HUES48 (cell line): ENCODE results near the gene UPK3BL1.
"Not testable (repeated sequence)": the region's sequence is repeated elsewhere in the genome, so short reads cannot be mapped to it uniquely, and the experiment has no call there.

Source experiments
- H3K27ac ChIP-seq: one replicate; pipeline ENCODE4 v1.7.0; 2013; ENCODE audit warnings: low read depth, low read length, inconsistent platforms
- H3K27me3 ChIP-seq: 2 replicates; pipeline ENCODE4 v1.6.1; 2013; ENCODE audit warnings: mild to moderate bottlenecking, low read length; ENCODE audit not compliant: control insufficient read depth, insufficient read depth
- H3K36me3 ChIP-seq: 2 replicates; pipeline ENCODE4 v1.6.1; 2013; ENCODE audit warnings: low read length; ENCODE audit not compliant: control insufficient read depth, insufficient read depth
- H3K4me1 ChIP-seq: 2 replicates; pipeline ENCODE4 v1.6.1; 2013; ENCODE audit warnings: mild to moderate bottlenecking, low read length; ENCODE audit not compliant: control insufficient read depth, insufficient read depth
- H3K4me3 ChIP-seq: 2 replicates; pipeline ENCODE4 v1.5.1; 2013; ENCODE audit warnings: mild to moderate bottlenecking, low read depth, low read length
- H3K9ac ChIP-seq: 2 replicates; pipeline ENCODE4 v1.6.1; 2013; ENCODE audit warnings: mild to moderate bottlenecking, low read depth, low read length, moderate library complexity
- H3K9me3 ChIP-seq: 2 replicates; pipeline ENCODE4 v1.6.1; 2013; ENCODE audit warnings: low read length; ENCODE audit not compliant: control insufficient read depth, insufficient read depth

The UPK3BL1 gene

DNA sequence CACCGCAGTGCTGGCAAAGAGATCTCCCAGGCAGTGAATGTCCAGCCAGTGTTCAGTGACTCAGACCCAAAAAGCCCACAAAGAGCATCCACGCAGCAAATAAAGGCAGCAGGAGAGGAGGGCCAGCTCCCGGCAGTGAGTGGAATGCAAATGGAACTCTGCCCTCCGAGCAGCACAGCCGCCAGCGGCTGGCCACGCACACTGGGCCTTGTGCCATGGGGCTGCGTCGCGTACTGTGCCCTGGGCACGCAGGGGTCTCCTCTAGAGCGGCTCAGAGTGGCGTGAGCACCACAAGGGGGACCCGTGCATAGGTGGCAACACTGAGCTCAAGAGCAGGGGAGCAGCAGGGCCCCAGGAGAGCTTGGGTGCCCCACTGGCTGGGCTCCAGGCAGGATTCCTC lies 24.9 kb upstream of the UPK3BL1 start:
- H3K36me3 ChIP-seq, result not testable (repeated sequence)

DNA sequence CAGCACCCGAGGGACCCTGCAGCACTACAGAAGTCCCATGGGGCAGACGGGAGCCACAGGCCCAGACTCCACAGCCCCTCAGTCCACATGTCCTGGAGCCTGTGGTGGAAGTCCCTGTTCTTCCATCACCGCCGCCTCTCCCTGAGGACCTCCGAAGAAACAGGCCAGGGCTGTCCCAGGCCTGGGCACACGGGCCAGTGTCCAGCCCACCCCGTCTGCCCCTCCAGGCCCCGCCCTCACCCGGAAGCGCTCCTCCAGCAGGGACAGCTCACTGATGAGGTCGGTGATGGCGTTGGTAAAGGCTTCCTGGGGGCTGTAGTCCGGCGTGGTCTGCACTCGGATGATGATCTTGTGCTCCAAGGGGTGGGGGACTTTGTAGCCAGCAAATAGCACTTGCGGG lies 24.3 kb upstream of the UPK3BL1 start:
- H3K4me3 ChIP-seq, H3K9me3 ChIP-seq, H3K27ac ChIP-seq, H3K9ac ChIP-seq, H3K36me3 ChIP-seq, H3K27me3 ChIP-seq, H3K4me1 ChIP-seq: not testable (repeated sequence)

More for the DNA sequence above, 24.9 kb upstream of the UPK3BL1 start:
- not testable (repeated sequence) for H3K4me3 ChIP-seq, H3K27ac ChIP-seq, H3K9ac ChIP-seq, H3K9me3 ChIP-seq, H3K4me1 ChIP-seq, H3K27me3 ChIP-seq

DNA sequence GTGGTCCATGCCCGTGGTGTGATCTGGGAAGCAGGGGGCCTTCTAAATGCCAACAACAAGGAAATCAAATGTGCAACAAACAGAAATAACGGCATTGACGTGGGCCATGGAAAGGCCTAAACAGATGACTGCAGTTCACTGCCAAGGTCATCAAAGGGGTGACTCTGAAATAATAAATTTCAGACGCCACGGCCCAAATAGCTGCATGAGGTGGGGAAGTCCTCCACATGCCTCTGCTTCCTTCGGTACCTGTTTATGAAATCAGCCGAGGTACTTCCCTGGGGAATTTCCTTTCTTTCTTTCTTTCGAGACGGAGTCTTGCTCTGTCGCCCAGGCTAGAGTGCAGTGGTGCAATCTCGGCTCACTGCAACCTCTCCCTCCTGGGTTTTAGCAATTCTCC lies 22.2 kb upstream of the UPK3BL1 start:
- H3K9ac ChIP-seq, H3K4me1 ChIP-seq, H3K4me3 ChIP-seq, H3K27ac ChIP-seq, H3K27me3 ChIP-seq, H3K36me3 ChIP-seq, H3K9me3 ChIP-seq: not testable (repeated sequence)

DNA sequence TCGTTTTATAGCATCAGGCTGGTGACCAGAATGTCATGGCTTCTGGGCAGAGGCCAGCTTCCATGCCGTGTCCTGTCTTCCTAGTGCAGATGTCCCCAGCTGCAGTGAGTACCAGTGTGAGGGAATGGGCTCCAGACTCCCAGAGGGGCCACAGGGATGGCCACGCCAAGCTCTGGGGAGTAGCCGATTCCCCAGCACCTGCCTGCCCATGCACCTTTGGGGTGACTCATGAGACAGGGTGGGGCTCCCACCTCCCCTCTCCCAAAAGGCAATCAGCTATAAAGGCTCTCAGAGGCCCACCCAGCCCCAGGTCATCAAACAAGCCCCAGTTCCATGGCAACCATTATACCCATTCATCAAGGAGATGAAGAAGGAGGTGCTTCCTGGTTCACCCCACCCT lies 7.3 kb upstream of the UPK3BL1 start, which contains the start of gene SPDYE2B:
TSS of gene SPDYE2B (plus strand) at position 396 of the 400 bp plus-strand sequence. CDS start 2,030 bp downstream, outside the sequence.
- not testable (repeated sequence) for H3K36me3 ChIP-seq, H3K27ac ChIP-seq, H3K4me1 ChIP-seq, H3K9ac ChIP-seq, H3K9me3 ChIP-seq, H3K27me3 ChIP-seq, H3K4me3 ChIP-seq

DNA sequence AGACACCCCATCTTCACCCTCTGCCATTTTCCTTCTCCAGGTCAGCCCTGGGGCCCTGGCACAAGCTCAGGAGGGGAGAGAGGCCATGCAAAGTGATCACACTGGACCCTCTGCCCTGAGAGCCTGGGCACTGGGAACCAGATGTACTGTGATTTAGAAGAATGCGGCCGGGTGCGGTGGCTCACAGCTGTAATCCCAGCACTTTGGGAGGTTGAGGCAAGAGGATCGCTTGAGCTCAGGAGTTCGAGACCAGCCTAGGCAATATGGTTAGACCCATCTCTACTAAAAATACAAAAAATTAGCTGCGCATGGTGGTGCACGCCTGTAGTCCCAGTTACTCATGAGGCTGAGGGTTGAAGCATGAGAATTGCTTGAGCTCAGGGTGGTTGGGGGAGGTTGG lies 5.2 kb upstream of the UPK3BL1 start:
- not testable (repeated sequence) for H3K27ac ChIP-seq, H3K27me3 ChIP-seq, H3K9me3 ChIP-seq, H3K4me1 ChIP-seq, H3K36me3 ChIP-seq, H3K9ac ChIP-seq, H3K4me3 ChIP-seq

DNA sequence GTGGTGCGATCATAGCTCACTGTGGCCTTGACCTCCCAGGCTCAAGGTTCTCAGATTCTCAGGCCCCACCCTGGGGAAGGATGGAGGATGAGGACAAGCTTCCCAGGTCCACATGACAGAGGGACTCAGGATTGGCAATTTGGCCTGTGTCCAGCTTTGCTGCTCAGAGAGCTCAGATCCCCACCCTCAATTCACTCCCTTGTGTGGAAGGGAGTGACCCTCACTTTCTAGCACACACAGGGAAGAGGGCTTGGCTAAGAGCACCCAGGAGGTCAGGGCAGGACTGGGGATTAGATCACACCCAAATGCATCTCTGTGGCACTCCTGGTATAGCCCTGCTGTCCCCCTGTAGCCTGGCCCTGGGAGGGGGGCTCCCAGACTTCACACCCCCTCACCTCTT lies 813 bp upstream of the UPK3BL1 start:
- H3K36me3 ChIP-seq, H3K4me3 ChIP-seq, H3K4me1 ChIP-seq, H3K27ac ChIP-seq, H3K27me3 ChIP-seq, H3K9ac ChIP-seq, H3K9me3 ChIP-seq: not testable (repeated sequence)

DNA sequence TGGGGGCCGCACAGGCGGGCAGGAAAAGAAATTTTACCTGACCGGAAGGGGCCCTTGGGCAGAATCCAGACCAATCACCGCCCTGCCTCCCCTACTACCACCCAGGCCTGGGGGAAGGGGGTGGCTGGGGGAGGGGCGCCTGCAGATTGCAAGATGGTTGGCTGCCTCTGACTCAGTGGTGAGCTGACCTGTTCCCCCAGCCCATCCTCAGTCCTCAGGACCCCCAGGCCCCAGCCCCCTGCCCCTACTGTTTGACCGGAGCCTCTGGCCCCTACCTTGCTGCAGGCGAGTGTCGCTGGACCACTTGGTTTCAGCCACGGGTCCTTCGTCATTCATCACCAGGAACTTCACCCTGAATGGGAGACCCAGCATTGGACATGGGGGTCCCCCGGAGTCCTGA lies 3.7 kb downstream of the UPK3BL1 start:
- not testable (repeated sequence) for H3K27me3 ChIP-seq, H3K4me1 ChIP-seq, H3K9ac ChIP-seq, H3K27ac ChIP-seq, H3K9me3 ChIP-seq, H3K36me3 ChIP-seq, H3K4me3 ChIP-seq

DNA sequence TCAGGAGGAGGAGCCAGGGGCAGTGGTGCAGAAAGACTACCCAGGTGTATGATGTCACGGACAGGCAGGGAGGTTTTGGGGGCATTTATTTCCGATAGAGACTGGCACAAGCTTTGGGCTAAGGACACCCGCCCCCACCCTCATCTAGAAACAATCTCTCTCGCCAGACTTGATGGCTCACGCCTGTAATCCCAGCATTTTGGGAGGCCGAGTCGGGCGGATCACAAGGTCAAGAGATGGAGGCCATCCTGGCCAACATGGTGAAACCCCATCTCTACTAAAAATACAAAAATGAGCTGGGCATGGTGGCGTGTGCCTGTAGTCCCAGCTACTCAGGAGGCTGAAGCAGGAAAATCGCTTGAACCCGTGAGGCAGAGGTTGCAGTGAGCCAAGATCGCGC lies 5.6 kb downstream of the UPK3BL1 start:
- not testable (repeated sequence) for H3K9me3 ChIP-seq, H3K36me3 ChIP-seq, H3K4me1 ChIP-seq, H3K27me3 ChIP-seq, H3K9ac ChIP-seq, H3K4me3 ChIP-seq, H3K27ac ChIP-seq

DNA sequence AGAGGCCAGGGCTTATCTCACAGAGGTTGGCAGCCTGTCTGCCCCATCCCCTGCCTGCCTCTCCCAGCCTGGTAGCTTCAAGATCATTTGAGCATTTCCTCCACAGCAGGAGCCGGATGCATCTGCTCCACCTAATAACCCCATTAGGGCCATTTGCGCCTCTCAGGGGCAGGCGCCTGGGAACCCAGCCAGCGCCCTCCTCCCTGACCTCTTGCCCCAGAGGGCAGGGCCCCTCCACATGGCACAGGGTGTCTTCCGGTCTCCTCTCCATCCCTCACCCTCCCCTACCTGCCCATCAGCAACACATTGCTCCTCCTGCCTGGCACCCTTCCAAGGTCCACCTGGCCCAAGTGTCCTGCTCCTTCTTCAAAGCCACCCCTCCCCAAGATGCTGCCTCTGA lies 7.2 kb downstream of the UPK3BL1 start:
- H3K27me3 ChIP-seq, H3K27ac ChIP-seq, H3K4me3 ChIP-seq, H3K36me3 ChIP-seq, H3K4me1 ChIP-seq, H3K9ac ChIP-seq, H3K9me3 ChIP-seq: not testable (repeated sequence)

DNA sequence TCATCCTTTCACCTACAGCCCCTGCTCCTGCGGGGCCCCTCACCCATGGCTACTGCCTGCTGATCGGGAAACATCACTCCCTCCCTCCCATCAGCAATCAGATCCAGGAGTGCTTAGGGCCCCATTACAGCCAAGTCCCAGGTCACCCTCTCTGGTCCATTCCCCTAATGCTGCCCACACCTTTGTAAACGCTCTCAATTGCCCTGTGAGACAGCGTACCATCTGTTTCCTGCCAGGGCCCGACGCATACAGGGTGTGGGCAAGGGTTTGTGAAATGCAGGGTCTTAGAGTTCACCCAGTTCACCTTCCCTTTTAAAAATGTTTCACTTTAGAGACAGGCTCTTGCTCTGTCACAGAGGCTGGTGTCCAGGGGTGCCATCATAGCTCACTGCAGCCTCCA lies 8.3 kb downstream of the UPK3BL1 start:
- not testable (repeated sequence) for H3K9me3 ChIP-seq, H3K4me1 ChIP-seq, H3K36me3 ChIP-seq, H3K27me3 ChIP-seq, H3K4me3 ChIP-seq, H3K9ac ChIP-seq, H3K27ac ChIP-seq

DNA sequence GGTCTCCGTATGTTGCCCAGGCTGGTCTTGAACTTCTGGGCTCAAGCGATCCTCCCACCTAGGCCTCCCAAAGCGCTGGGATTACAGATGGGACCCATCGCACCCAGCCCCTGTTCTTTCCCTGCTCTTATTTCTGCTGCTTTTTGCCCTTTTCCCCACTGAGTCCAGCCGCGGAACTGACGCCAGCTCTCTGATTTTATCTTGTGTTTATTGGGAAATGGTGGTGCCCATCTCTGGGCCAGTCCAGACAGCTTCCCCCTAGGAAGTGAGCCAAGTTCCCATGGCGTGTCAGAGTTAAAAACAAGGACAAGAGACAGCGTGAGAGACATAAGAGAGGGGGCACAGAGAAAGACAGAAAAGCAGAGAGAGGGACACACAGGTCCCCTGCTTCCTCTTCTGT lies 12.0 kb downstream of the UPK3BL1 start:
- H3K4me3 ChIP-seq, H3K4me1 ChIP-seq, H3K9me3 ChIP-seq, H3K27me3 ChIP-seq, H3K36me3 ChIP-seq, H3K9ac ChIP-seq, H3K27ac ChIP-seq: not testable (repeated sequence)

DNA sequence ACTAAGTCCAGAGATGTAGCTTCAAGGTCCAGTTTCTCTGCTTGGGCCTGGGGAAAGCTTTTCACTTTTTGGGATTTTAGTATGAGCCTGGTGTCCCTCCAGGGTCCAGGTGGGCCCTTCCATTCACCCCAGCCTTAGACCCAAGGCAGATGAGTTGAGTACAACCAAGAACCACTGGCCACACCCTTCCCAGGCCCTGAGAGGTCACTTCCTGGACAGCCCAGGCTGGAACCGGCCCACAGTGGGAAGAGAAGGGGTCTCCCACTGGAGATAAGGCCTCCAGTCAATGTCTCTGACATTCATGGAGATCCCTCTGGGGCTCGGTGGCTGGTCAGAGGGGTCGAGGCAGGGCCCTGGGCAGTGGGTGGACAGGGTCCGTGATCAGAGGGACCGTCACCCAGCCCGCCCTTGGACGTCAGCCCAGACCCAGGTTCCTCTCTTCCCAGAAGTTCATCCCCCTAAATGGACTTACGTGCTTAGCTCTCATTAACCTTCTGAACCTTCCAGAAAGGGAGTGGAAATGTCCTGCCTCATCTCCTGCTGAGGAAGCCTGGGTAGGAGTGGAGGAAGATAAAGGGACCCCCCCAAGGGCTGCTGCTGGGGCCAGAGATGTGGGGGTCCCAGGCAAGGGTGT lies 15.2 kb downstream of the UPK3BL1 start:
- not testable (repeated sequence) for H3K4me1 ChIP-seq, H3K36me3 ChIP-seq, H3K9ac ChIP-seq, H3K27ac ChIP-seq, H3K9me3 ChIP-seq, H3K4me3 ChIP-seq, H3K27me3 ChIP-seq
